SK-N-SH (cell line): ENCODE measurements around the gene PKDCC.

Experiments used
- CTCF ChIP-seq: fragments of 200-600 bp; sonication (generic); IDR thresholded peaks from 2 replicates; pipeline ENCODE4 v1.6.1; 2017; ENCODE audit warnings: antibody characterized with exemption, mild to moderate bottlenecking, moderate library complexity
- EP300 ChIP-seq, 2 experiments: IDR thresholded peaks; 2 replicates each; pipeline versions ENCODE4 v1.4.0 to v1.6.1; 2012; ENCODE audit warnings: borderline replicate concordance in 1 of 2, low read depth in 1 of 2, low read length in 1 of 2
- GABPA ChIP-seq: IDR thresholded peaks from 2 replicates; pipeline ENCODE4 v1.4.0; 2012; ENCODE audit warnings: low read depth, mild to moderate bottlenecking
- JUND ChIP-seq: IDR thresholded peaks from 2 replicates; pipeline ENCODE4 v1.4.0; 2012
- POLR2AphosphoS5 ChIP-seq: IDR thresholded peaks from 2 replicates; pipeline ENCODE4 v1.6.1; 2012; ENCODE audit warnings: low read depth, low read length
- RAD21 ChIP-seq: IDR thresholded peaks from 2 replicates; pipeline ENCODE4 v1.6.1; 2012; ENCODE audit warnings: mild to moderate bottlenecking, low read length
- RCOR1 ChIP-seq: fragments of 150-350 bp; IDR thresholded peaks from 2 replicates; pipeline ENCODE4 v1.6.1; 2017; ENCODE audit warnings: antibody characterized with exemption, low read length
- REST ChIP-seq: IDR thresholded peaks from 2 replicates; pipeline ENCODE4 v1.6.1; 2012; ENCODE audit warnings: mild to moderate bottlenecking, low read depth, low read length, moderate library complexity
- RXRA ChIP-seq: IDR thresholded peaks from 2 replicates; pipeline ENCODE4 v1.4.0; 2012; ENCODE audit warnings: low read depth, mild to moderate bottlenecking, borderline replicate concordance
- TAF1 ChIP-seq: IDR thresholded peaks from 2 replicates; pipeline ENCODE4 v1.6.1; 2012; ENCODE audit warnings: low read depth, mild to moderate bottlenecking, low read length, moderate library complexity, borderline replicate concordance
- TCF12 ChIP-seq: IDR thresholded peaks from 2 replicates; pipeline ENCODE4 v1.4.0; 2012
- TEAD4 ChIP-seq: IDR thresholded peaks from 2 replicates; pipeline ENCODE4 v1.4.0; 2012; ENCODE audit warnings: mild to moderate bottlenecking, borderline replicate concordance; ENCODE audit not compliant: insufficient read depth
- YY1 ChIP-seq: IDR thresholded peaks from 2 replicates; pipeline ENCODE4 v1.4.0; 2012; ENCODE audit warnings: low read depth, mild to moderate bottlenecking

- TF ChIP-seq TAF1, result no peak
- TF ChIP-seq CTCF, result no peak
- TF ChIP-seq RCOR1, result 0 out of 2 replicates have a peak, but pooled peaks have one; percentile 13
- TF ChIP-seq REST, result no peak
- no peak for TF ChIP-seq RAD21
- TF ChIP-seq JUND, result no peak
- no peak for TF ChIP-seq TCF12
- peak in 1 of 2 experiments; percentile 39; a peak in 1 of 4 replicates for TF ChIP-seq EP300 (IDR thresholded peaks at IDR 0.05; ENCODE audit: borderline replicate concordance in 1 of 2, low read depth in 1 of 2, low read length in 1 of 2)
- no peak for TF ChIP-seq YY1
- no peak for TF ChIP-seq GABPA
- TF ChIP-seq POLR2AphosphoS5, result no peak
- TF ChIP-seq RXRA, result no peak
- TF ChIP-seq TEAD4, result no peak
These were observed 868 bp upstream of the PKDCC start for GRCh38 chr2:42046819-42047487.
